IPS-11a (cell line): ENCODE results near the gene SP3.

ENCODE experiments used
- H3K4me3 ChIP-seq: one replicate; pipeline ENCODE4 v1.5.1; 2013; ENCODE audit warnings: low read depth, low read length, control low read depth

SP3 gene

DNA sequence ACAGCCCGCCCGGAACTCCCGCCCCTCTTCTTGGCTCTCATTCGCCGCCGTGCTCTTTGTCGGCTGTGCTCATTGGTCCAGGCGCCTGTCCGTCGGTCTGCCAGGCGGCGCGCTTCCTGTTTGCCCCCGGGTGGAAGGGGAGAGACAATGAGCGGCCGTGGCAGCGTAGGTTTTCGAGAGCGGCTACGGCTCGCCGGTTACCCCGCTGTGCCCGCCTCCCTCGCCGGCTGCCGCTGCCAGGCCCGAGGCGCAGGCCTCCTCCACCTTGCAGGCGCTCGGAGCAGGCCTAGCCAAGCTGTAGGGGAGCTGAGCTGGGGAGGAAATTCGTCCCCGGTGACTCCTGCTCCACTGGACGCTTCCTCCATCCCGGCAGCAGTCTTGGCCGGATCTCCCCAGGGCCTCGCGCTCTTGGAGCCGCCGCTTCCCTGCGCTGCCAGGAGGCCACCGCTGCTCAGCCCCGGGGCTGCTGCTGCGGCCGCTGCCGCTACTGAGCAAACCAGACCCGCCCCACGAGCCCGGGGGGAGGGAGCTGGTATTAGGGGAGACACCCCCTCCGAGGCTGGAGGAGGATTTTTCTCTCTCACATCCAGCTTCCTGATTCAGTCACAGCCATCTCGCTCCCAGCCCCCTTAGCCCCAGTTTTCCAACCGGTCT, at the start of gene SP3:
Gene SP3 (minus strand): TSS at position 2 of the 654 bp plus-strand sequence. CDS start 202 bp downstream, outside the sequence.
- peak within 1 kb of the TSS; percentile 90 for H3K4me3 ChIP-seq

DNA sequence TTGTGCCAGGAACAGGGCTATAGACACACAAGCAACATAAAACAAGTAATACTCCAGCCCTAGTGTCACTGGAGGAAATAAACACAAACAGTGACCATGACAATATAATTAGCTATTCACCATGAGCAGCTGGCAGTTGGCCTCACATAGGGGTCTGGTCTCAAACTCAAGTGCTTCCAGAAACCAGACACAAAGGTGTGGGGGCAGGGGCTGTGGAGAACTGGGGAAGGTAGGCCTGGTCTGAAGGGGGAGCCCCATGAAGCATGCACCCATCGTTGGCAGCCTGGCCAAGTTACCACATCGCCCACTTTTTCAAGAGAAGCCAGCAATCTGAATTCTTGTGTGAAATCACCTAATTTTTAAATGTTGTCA, 49.5 kb upstream of the SP3 start:
- H3K4me3 ChIP-seq, result no peak overlapping the region

DNA sequence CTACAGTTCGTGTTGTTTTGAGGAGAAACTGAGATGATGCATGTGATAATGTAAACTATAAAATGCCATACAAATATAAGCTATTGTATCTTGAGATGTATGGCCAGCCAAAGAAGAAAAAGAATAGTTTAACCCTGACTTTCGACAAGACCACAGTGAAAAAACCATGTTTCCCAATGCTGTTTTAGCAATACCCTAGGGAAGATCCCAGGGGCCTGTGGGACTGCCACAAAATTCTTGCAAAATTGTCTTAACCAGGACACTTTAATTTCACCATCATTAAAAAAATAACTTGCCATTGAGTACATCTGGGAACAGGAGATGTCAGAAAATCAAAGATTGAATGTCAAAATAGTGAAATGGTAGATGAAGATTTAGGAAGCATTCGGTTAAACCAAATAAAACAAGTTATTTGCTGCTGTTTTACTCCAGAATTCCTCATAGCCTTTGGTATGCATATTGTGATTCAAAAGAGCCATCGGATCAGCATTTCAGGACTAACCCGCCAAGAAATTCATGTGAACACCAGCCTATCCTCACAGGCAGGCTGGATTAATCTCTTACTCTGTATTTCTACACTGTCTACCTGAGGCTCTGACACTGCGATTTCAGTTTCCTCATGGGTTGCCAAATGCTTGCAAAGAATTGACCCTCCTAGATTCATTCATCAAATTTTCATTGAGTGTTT, 49.0 kb upstream of the SP3 start:
- H3K4me3 ChIP-seq, result no peak overlapping the region

DNA sequence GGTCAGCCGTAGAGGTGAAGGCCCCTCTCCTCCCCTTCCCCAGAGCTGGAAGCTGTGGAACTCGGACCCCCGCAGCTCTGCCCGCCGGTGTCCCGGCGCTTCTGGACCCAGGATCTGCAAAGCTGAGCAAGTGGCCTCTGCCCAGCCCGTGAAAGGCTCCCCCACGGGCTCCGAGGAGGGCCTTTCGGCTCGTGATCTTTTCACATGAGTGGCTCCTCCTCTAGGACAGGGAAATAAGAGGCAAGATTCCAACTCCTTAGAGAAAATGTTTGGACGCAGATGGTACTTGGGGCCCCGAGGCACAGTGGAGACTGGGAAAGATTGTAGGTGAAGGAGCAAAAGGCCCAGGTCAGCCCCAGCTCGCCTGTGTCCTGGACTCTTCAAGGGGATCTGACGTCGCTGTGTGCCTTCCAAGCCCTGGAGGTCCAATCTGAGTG, 48.2 kb upstream of the SP3 start:
- peak overlapping the region; percentile 21 for H3K4me3 ChIP-seq

DNA sequence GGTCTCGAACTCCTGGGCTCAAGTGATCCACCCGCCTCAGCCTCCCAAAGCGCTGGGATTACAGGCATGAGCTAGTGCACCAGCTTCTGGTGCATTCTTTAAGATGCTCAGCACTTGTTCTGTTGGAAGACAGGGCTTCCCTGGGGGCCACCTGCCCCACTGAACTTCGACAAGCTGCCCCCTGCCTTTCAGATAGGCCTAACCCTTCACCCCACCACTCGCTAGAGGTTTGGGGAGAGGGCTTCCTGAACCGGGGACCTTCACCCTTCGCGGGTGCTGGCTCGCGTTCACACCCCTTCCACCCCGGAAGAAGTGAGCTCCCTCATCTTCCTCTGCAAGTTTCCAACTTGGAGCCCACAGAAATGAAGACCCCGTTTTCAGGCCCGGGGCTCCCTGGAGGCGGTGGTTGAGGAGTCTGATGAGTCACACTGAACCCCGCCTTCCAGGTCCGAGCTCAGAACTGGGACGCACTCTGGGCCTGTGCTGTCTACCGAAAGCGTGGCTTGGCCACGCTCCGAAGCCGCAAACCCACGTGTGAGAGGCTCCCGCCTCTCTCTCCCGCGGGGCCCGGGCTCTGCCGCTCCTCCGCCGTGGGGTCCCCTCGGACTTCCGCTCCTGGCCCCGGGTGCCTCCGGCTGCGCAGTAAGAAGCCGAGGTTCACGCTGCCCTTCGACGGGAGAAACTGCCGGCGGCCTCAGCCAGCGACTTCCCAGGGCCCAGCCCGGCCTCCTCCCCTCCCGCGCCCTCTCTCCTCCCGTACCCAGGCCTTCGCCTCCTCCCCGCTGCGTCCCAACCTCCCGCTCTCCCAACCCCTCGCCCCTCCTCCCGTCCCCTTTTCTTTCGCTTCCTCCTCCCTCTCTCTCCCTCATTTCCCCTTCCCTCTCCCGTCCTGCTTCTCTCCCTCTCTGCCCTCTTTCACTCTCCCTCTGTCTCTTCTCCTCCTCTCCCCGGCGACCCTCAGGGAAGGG, 47.5 kb upstream of the SP3 start:
- no peak overlapping the region for H3K4me3 ChIP-seq

DNA sequence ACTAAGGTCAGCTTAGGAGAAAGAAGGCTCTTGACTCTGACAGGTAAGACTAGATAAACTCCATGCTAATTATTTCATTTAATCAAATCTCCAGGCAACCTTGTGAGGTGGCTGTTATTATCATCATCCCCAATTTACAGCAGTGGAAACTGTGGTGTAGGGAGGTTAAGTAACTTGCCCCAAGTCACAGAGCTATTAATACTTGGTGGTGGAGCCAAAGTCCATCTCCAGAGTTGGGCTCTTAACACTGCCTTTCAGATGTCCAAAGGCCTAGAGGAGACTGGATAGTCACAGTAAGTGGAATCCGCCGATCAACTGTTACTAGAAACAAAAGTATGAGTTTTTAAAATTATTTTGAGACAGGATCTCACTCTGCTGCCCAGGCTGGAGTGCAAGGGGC, 46.6 kb upstream of the SP3 start:
- H3K4me3 ChIP-seq, result no peak overlapping the region

DNA sequence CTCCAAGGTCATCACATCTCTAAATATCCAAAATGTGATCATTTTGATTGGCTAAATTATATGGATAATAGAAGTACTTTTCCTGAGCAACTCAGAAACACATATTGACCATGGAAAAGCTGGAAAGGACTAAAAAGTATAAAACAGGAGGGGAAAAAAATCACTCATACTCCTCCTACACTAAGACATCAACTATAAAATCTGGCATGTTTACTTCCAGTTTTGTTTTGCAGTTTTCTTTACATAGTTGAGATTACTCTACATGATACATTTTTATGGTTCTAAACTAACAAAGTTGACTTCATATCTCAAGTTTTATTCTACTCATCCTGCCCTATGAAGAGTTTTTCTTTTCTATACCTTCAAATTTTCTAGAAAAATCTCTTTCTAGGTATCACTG, 46.0 kb upstream of the SP3 start:
- no peak overlapping the region for H3K4me3 ChIP-seq

DNA sequence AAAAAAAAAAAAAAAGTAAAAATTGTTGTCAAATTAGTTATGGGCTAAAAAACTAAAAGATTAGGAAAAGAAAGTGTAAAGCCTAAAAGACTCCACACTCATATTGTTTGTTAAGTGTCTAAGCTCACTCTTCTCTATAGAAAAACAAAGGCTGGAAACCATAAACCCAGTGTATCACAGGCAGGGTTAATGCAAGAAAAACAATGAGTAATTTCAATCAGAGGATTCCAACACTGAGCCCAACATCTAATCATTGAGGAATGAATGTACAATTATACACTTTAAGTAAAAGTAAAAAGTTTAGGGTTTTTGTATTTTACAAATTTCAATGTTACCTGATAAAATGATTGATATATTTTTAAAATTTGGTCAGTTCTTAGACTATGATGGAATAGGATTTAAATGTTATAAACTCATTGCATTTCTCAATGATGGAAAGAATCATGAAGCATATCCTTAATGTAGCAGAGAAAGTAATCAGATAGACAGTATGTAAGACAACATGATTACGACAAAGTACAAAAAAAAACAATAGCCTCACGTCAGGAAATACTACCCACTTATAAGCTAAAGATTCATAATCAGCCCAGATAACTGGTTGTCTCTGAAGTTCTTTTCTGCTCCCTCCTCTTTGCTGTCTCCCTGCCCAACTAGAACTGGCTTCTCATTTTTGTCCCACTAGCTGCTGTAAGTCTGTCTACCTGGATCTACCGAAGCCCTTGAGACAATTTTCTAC, 44.5 kb upstream of the SP3 start:
- H3K4me3 ChIP-seq, result no peak overlapping the region

DNA sequence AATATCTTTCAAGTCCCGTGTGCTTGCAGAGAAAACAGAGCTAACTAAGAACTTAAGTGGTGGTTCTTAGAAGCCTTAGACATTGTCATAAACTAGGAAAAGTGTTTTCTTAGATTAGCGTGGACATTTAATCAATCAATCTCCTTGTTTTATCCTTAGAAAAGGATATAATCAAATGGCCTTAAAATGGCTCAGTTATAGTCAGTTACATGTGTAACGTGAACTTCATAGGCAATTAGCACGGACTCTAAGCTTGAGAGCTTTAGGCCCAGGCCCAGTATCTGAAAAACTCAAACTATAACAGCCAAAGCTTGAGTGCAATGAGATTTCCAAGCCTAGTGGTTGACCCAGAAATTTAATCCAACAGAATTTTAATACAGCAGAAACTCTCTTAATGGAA, 43.5 kb upstream of the SP3 start:
- H3K4me3 ChIP-seq, result no peak overlapping the region

DNA sequence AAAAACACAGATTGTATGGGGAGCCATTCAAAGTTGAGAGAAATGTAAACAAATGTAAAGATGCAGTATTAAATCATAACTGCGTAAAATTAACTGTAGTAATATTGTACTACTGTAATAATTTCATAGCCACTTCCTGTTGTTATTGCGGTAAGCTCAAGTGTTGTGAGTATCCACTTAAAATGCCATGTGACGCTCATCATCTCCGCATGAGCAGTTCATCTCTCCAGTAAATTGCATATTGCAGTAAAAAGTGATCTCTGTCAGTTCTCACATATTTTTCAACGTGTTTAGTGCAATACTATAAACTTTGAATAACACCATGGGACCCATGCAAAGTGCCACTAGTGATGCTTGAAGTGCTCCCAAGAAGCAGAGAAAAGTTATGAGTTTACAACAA, 41.8 kb upstream of the SP3 start:
- no peak overlapping the region for H3K4me3 ChIP-seq

DNA sequence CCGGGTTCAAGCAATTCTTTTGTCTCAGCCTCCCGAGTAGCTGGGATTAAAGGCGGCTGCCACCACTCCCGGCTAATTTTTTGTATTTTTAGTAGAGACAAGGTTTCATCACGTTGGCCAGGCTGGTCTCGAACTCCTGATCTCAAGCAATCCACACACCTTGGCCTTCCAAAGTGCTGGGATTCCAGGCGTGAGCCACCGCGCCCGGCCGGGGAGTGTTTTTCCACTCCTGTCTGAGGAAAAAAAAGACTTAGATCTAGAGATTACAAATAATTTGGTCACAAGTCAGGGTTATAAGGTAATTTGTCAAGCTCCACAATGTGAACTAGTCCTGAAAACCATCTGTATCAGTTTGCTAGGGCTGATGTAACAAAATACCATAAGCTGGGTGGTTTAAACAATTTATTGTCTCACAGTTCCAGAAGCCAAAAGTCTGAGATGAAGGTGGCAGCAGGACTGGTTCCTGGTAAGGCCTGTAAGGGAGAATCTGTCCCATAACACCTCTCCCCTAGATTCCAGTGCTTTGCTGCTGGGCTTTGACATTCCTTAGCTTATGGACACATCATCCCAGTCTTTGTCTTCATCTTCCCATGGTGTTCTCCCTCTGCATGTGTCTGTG, 40.7 kb upstream of the SP3 start:
- no peak overlapping the region for H3K4me3 ChIP-seq

DNA sequence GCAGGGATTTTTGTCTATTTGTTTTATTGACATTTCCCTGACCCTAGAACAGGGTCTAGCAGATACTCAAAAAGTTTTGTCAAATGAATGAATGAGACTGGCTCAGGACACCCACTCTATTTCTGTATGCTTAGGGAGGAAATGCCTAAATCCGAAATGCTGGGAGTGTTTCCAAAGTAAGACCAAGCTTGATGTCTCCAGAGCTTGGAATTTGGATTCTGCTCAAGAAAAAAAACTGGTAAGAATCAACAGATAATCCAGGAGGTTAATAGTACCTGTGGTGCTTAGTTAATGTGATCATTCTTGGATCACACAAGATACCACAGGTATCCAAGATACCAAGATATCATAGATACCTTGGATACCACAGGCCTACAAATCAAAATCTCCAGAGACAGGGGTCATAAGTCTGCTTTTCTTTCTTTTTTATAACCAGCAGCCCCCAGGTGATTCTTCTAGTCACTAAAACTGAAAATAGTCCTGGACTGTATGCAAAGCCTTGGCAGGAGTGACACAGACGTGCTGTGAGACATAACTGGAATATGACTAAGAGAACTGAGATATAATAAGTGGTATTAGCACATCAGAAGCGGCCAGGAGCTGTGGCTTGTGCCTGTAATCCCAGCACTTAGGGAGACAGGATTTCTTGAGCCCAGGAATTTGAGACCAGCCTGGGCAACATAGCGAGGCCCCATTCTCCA, 39.9 kb upstream of the SP3 start:
- no peak overlapping the region for H3K4me3 ChIP-seq

DNA sequence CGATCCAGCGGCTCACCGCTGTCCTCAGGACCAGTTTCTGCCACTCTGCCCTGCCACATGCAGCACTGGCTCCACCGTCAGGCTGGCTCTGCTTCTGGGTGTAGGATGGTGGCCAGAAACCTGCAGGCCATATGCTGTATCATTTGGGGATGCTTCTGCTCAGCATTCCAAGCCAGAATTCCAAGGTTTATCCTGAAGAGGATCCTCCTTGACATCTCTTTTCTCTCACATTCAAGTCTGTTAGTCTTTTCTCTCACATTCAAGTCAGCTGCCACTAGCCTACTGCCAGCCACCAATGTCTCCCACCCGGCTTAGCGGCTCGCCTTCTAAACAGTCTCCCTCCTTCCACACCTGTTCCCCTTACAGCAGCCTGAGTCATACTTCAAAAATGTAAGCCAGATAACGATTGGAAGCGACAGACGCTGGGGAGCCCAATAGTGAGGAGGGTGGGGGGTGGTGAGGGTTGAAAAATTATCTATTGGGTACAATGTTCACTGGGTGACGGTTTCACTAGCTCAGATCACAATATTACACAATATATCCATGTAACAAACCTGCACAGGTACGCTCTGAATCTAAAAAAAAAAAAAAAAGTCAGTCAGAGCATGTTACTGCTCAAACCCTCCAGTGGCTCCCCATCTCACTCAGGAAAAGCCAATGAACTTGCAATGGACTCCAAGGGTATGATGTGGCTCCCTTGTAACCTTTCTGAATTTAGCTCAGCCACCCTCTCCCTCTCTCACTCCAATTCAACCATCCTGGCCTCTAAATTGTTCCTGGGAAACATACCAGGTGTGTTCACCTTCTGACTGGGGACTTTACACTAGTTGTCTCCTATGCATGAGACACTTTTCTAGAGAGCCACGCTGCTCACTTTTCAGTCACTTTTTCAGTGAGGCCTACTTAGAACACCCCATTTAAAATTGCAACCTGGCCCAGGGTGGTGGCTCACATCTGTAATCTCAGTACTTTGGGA, 38.8 kb upstream of the SP3 start:
- H3K4me3 ChIP-seq, result no peak overlapping the region

DNA sequence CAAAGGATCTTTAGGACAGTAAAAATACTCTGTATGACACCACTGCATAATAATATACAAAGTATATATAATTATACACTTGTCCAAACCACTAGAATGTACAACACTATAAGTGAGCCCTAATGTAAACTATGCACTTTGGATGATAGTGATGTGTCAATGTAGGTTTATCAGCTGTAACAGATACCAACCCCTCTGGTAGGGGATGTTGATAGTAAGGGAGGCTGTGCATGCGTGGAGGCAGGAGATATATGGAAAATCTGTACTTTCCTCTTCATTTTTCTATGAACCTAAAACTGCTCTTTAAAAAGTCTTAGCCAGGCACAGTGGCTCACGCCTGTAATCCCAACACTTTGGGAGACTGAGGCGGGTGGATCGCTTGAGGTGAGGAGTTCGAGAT, 37.5 kb upstream of the SP3 start:
- no peak overlapping the region for H3K4me3 ChIP-seq

DNA sequence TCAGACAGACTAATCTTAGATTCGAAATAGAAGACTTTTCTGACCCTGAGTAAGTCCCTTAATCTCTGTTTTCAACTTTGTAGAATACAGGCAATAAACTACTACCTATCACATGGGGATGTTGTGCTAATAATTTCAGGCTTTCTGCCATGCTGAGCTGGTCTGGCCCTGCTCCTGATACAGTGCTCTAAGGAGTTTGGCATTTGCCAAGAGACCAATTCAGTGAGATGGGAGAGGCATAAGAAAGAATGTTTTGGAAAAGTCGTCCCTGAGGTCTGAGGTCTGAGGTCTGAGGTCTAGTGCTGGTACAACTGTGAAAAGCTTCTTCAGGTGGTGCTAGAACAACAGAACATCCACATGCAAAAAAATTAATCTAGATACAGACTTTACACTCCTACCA, 35.9 kb upstream of the SP3 start:
- H3K4me3 ChIP-seq, result no peak overlapping the region

DNA sequence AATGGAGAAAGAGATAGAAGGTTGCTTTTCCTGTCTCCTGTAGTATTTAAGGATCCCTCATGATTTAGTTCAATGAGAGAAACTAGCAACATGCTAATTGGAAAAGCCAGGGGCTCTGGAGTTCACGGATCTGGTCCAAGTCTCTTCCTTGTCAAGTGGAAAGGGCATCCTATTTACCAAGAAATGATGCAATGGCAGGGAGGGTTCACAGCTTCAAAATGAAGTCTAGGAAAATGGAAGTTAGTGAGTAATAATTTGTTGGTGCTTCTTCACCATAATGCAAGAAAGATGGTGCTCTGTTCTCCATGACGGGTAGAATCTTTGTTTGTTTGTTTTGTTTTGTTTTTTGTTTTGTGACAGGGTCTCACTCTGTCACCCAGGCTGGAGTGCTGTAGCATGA, 34.6 kb upstream of the SP3 start:
- no peak overlapping the region for H3K4me3 ChIP-seq

DNA sequence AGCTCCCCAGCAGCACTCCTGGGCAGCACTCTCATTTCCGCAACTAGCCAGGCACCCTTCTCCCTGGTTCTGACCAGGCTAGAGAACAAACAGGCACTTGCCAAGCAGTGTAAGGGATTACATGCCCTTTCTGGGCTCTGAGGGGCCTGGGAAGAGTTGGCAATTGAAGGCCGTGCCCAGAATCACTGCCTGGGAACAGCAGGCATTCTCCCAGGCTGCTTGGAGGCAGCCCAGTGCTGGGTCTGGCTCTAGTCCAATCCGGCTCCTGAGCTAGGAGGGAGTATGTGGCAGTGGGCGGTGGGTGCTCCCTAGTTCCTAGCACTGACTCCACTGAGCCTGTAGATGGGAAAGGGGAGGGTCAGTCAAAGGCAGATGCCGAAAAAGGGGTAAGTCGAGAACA, 34.1 kb upstream of the SP3 start:
- H3K4me3 ChIP-seq, result no peak overlapping the region

DNA sequence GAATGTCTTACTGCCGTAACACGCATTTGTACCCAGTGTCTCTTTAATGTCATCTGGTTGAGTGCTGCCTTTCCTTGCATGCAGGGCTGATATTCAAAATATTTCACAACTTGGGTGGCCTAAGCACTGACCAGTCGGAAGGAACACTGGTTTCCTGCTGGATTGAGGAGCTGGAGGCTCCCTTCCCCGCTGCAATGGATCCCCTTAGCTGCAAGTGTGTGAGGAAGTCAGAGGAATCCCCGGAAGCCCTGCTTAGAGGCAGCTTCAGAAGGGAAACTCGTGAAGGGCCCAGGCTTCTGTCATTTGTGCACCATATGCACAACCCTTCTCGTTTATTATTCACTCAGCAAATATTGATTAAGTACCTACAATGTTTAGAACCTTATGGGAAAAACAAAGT, 33.2 kb upstream of the SP3 start:
- no peak overlapping the region for H3K4me3 ChIP-seq

DNA sequence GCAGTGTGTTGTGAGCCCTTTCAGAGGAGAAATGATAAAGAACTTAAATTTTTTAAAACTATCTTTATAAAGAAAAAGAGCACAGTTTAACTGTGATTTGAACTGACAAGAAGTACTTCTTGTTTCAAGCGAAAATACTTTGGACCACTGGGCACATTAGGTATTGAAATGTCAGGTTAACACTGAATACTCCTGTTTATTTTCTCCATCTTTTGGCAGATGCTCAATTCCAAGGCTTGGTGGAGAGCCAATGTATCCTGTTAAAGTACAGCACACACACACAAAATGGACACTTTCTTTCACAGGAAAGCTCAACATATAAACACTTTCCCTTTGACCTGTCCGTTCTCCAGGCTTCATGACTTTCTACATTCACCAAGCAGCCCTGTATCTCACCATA, 32.6 kb upstream of the SP3 start:
- no peak overlapping the region for H3K4me3 ChIP-seq
